GM18868 (cell line): ENCODE data around the gene MAIP1.

Experiments
- ATAC-seq: cut with Tn5 transposase; IDR thresholded peaks from one replicate; pipeline ENCODE4 v1.9.1; 2021; ENCODE audit warnings: mild to moderate bottlenecking, moderate library complexity; ENCODE audit not compliant: unreplicated experiment

MAIP1 gene

DNA sequence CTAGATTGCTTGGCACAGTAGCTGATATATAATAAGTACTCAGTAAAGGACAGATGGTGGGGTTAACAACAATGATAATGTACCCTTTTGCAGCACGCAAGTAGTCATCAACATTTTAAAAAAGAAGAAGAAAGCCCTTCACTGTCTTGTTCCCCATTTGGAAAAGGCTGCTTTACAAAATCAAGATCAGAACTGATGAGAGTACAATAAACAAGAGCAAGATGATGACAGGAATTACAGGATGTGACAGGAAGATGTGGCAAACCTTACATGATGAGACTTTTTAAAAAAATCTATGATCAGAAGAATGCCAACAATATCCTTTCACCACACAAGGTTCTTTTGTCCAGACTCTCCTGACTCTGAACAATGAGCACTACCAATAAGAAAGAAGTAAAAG lies 9.2 kb upstream of the MAIP1 start:
- ATAC-seq = no peak

DNA sequence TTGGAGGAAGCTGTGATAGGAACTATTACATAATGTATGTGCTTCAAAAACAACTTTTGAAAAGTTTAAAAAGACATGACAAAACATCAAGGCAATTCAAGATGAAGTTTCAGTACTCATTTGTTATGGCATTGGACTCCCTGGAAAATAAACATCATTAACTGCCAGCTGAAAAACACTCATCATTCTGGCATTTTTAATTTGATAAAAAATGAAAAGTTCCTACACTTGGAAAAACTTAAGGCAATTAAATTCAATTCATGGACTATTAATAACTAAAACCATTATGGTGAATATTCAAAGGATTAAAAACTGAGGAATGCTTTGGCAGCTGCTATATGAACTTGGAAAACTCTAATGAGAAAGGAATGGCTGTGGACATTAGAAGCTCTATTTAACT lies 8.5 kb upstream of the MAIP1 start:
- ATAC-seq = no peak

DNA sequence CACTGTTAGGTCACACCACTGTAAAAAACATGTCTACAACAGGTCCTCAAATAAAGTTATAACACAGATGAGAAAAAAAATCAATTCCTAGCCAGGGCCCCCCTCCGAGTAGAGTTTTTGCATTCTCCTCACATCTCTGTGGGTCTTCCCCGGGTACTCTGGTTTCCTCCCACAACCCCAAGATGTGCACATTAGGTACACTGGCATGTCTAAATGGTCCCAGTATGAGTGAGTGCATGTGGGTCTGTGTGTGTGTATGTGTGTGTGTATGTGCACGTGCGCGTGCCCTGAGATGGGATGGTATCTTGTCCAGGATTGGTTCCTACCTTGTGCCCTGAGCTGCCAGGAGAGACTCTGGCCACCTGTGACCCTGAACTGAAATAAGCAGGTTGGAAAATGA lies 5.0 kb upstream of the MAIP1 start:
- ATAC-seq = no peak

DNA sequence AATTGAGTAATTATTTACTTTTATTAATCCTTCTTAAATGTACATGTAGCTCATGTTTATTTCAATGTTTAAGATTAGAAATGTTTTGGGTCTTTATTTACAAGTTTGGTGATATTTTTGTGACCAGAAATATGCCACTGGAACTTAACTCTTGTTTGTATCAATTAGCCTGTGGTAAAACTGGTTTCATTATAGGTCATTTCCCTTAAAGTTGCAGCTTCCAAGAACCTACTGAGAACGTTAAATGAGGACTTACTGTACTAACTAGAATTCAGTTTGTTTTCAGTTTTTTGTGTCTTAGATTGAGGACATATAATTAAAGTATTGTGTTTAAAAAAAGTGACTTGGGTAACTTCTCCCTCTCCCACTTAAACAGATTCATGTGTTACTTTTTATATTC lies 4.4 kb upstream of the MAIP1 start:
- ATAC-seq = no peak

DNA sequence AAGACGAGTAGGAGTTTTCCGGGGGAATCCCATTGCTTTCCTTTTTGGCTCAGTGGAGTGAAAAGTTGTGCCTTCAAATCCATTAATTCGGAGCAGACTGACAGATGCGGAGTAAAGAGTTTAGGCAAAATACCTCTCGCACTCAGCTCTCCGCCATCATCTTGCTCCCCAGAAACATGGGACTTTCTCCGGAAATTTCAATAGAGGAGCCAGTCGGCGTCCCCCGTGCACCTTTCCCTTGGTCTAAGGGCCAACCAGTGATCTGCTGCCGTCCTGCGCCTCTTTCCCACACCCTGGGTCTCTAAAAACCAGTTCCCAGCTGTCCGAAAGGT lies 409 bp upstream of the MAIP1 start:
- ATAC-seq = peak; percentile 49

DNA sequence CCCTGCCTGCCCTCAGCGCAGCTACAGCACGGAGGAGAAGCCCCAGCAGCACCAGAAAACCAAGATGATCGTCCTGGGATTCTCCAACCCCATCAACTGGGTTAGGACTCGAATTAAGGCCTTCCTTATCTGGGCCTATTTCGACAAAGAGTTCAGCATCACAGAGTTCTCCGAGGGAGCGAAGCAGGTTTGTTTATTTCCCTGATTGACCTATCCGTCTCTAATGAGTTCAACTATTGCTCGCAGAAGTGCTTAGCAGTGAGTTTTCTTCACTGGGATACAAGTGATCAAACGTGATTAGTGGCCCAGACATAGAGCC lies 639 bp downstream of the MAIP1 start:
- no peak for ATAC-seq

DNA sequence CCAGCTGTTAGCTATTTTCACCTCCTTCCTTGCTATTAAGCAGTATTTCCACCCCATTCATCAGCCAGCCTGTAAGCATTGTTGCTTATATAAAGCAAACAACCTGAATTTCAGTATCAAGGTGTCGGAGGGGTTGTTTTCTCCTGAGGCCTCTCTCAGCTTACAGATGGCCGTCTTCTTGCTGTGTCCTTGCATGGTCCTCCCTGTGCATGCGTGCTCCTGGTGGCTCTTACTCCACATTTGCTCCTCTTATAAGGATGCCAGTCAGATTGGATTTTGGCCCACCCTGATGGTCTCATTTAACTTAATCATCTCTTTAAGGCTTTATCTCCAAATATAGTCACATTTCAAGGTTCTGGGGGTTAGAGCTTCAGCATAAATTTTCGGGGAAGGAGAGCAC lies 2.6 kb downstream of the MAIP1 start:
- ATAC-seq = no peak

DNA sequence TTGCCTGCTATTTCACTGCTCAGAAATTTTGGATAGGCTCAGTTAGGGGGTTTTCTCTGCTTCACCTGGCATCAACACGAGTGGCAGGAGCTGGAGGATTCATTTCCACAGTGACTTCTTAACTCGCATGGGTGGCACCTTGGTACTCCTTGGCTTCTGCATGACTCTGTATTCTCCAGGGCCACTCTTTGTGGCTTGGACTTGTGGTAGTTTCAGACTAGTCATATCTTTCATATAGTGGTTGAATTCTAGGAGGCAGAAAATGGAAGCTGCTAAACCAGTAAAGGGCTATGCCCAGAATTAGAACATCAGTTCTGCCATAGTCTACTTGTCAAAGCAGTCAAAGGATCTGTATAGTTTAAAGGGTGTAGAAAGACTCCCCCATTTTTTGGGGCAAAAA lies 6.8 kb downstream of the MAIP1 start:
- peak; percentile 88 for ATAC-seq

DNA sequence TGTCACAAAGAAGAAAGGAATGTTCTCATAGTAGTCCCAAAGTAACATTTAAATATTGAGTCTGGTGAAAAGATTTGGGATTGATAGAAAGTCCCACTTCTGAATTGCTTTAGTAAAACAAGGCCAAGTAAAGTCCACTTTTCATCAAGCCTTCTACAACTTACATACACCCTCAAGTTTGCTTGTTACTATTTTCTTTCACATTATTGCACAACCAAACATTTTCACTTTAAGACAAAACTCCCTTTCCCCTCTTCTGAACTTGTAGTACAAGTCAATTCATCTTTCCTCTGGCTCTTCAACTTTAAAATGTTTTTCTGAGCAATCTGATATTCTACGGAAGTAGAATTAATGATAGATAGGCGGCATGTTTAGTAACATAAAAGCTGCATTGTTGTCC lies 11.0 kb downstream of the MAIP1 start:
- ATAC-seq = no peak

DNA sequence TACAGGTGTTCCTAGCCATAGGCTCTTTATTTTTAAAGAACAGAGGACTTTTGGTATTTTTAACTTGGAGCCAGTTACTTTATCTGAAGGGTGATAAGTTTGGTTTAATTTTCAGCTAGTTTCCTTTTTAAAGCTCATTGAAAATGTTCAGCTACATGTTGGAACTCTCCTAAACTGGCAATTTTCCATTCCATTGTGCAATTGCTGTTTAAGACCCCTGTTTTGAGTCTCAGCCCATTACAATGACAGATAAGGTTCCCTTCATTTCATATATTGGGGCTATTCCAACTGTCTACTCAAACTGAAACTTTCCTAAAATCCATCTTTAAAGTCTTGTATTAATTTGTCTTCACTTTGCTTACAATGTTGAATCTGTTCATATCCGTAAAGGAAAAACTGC lies 11.6 kb downstream of the MAIP1 start:
- ATAC-seq = no peak

DNA sequence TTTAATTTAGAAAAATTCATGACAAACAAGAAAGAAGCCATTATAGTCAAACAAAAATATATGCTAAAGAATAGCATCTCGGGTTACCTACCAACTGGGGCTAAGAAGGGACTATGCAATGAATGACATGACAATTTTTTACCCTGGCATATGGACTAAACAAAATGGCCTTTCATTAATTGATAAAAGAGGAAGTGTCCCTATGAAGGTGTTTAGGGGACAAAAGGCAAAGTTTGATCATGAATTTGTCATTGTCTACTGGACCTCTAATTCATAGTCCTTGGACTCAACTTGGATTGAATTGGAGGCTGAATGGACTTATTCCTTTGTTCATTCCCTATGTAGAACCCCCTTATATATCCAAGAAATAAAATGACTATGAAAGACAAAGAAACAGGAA lies 12.7 kb downstream of the MAIP1 start:
- ATAC-seq = no peak

DNA sequence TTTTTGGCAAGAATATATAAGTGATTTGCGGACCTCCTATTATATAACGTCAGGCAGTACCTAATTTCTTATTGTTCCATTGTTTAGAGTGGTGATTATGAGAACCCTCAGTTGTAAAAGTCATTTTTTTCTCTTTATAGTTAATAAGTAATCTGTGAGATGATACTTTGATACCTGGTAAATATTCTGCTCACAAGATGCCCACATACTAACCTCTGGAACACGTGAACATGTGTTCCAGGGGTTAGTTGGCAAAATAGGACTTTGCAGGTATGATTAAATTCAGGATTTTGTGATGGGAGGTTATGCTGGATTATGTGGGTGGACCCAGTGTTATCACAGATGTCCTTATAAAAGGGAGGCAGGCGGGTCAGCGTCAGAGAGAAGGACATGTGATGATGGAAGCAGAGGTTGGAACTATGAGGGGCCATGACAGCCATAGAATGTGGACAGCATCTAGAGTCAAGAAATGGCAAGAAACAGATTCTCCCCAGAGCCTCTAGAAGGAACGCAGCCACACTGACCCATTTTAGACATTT lies 16.8 kb downstream of the MAIP1 start:
- no peak for ATAC-seq

DNA sequence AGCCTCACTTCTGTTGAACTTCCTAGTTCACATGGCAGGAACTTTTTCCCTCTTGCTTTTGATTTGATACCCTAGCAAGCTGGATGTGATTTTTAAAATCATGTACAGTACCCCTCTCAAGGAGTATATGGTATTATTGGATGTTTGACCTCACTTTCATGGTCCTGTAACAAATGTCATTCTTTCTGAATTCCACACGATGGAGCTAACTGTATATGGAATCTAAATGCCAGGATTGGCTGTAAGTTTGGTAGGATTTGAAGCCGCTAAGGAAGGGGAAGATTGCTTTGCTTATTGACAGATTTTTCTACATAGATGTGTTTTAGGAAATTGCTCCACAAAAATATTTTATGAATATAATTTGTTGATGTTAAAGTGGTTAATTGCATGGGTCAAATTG lies 18.3 kb downstream of the MAIP1 start:
- ATAC-seq = no peak

DNA sequence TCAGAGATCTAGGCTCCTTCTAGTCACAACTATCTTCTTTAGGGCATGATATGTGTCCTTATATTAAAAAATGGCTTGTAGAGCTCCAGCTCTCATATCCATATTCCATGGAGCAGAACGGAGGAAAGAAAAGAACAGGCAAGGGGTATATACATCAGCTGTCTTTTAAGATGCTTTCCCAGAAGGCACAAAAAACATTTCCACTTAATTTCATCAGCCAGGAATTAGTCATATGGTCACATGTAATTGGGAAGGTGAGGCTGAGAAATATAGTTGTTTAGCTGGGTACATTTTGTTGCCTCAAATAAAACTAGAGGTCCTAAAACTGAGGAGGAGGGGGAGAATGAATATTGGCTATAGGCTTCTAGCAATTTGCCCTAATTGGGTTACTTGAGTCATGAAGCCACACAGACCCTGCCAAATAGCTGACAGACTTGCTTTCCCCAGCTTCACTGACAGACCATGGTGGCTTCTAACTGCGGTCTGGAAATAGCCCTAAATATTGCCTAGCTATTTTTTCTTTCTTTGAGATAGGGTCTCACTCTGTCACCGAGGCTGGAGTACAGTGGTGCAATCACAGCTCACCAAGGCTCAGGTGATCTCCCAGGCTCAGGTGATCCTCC lies 20.0 kb downstream of the MAIP1 start:
- ATAC-seq = no peak

DNA sequence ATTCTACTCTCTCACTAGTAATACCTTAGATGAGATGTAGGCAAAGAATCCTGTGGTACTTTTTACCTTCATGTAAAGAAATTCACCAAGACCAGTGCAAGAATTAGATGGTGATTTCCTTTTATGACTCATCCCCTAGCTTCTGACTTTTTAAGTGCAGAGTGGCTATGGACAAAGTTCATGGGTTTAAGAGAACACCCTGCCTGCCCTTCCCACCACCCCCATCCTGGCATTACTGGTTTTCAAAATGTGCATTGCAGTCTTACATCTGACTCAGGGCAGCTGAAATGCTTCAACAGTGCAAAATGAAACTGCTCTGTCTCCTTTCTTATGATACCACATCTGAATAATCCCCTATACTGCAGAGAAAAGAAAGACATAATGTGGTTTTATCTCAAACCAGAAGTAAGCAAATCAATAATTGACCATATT lies 22.6 kb downstream of the MAIP1 start:
- peak; percentile 64 for ATAC-seq

DNA sequence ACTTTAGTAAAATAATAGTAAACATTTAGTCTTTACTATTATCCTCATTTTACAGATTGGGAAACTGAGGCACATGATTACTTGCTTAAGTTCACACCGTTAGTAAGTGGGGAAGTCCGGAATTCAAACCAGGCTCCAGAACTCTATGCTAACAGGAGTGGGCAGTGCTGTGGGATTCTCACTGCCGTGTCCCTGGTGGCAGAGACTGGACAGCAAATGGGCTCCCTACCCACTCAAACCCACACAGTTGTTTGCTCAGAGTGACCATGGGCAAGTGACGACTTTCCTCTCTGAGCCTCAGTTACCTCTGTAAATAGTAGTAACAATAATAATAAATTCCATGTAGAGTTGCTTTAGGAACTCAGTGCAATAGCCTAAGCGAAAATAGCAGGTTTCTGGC lies 24.0 kb downstream of the MAIP1 start:
- ATAC-seq = no peak

DNA sequence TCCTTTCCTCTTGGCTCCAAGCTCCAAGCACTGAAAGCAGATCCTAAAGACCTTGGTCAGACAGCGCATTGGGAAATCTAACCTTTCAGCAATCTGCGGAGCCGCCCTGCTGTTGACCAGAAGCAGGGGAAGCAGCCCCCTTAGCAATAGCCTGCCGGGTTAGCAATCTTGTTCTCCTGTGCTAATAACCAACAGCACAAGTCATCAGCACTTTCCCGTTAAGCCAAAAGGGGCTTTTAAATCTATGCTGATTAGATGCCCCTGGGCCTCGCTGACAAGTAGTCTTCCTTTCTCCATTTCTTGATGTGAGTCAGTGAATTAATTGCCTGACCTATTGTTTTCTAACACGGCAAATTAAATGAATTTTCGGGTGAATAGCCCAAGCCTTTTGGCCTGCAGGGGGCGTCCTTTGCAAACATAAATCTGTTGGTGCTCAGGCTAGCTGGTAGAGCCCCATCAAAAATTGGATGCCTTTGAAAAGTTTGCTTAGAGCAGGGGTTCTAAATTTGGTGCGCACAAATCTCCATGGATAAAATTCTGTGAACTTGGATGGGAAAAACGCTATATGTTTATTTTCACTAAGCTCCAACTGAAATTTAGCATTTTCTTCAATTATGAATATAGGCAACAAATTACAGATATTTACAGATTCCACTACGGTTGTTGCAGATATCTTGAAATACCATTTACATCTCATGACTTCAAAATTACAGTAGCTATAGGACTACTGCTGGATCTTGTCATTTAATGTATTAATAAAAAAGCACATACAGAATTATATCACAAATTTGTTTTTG lies 24.6 kb downstream of the MAIP1 start:
- peak; percentile 41 for ATAC-seq

DNA sequence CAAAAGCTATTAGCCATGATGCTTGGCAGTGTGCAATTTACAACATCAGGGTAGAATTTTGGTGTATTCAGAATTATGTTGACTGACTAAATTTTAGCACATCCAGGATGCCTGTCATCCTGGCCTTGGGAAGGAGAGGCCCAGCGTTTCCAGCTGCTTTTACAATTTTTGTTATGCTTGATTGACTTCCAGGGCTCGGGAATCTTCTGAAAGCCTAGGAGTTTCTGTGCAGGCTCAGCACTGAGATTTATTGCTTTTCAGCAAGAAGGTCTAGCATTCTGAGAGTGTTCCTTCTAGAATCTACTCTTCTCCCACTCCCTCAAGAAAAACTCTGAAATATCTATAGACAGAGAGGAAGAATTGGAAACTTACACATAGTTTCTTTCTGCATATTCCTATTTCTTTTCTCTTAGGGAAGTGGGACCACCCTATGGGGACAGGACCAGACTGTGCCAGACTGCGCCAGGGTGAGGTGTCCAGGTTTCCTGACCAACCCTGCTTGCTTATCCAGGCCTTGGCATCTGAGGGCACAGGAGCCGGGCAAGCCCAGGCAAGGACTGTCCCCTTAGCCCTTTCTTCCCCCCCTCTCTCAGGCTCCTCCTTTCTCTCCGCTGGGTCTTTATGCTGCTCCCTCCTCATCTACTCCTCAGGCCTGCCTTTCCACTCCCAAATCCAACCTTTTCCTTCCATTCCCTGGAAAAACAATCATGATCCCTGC lies 26.9 kb downstream of the MAIP1 start:
- ATAC-seq = no peak

DNA sequence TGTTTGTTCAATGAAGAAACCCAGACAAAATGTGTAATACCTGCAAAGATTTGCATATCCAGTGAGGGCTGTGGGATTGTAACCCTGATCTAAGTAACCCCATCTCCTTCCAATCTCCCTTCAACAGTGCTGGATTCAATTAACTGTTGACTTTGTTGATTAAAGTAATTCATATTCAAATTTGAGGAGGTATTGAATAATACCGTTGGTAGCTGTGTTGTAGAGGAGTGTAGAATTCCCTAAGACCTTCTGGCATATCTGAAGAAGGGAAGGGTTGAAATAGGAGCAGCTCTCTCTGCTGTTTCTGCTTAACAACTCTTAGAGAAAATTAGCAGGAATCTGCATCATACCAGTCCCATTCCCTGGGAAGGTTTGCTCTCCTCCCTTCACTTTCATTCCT lies 28.2 kb downstream of the MAIP1 start:
- ATAC-seq = no peak

DNA sequence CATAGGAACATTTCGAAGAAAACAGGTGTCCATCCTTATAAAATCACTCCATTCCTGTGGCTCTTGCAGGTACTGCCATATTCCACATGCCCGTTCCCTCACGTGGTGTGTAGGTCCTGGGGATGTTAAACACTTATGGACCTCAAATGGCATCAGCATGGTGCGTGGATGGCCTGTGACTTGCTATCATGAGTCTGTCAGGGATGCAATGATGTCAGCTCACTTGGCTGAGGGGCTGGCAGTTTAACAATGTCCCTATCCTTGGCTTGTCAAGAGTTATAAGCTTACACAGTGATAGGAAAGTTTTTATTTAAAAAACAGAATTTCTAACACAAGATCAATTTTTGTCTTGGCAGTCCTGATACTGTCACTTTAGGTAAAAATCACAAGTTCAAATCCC lies 28.8 kb downstream of the MAIP1 start:
- ATAC-seq = no peak

DNA sequence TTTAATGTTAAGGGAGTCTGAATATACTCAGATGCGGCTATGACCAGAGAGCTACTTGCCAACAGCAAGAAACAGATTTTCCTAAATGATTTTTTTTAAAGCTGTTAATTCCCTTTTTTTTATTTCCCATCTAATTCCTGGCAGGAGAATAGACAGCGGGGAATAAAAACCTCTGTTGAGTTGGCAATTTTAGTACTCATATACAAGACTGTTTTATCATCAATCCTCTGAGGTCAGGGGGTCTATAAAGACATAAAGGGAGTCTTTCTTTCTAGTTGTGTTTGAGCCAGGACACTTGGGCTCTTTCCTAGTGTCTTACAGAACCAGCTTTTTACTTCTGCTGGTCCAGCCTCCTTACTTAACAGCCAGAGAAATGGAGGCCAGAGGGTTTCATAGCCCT lies 29.4 kb downstream of the MAIP1 start:
- no peak for ATAC-seq

DNA sequence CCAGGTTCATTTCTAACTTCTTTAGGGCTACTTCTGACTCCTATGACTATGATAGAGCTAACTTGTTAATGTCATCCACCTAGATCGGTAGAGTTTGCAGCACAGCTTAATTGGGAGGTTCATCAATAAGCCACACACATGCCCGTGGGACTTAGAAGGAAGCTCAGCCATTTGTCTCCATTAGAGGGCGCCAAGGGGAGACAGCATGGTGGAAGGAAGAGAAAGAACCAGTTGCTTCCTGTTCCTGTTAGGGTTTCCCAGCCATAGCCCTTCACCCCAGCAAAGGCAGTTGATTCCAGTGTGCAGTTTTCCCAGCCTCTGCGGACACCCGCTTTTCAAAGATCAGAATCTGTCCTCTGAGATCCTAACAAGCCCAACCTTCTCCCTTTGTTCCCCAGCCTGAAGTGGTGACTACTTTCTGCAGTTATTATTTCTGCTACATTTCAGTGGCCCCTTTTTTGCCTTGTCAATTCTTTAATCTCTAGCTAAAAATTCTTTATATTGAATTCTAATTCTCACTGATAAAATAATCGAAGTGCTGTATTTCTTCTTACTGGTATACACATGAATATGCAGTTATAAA lies 30.3 kb downstream of the MAIP1 start:
- peak; percentile 77 for ATAC-seq
